K562 (cell line): ENCODE results near the gene MME. TPM values are rescaled to one million over a fixed set of nuclear protein-coding genes. Genes with fewer than 3 reads are reported as not detected.
A peak's percentile ranks its signal among the peaks of the same experiment; 100 is the strongest.

Source experiments
- ATAC-seq: fragments of 200-7000 bp; cut with Tn5 transposase; 3 replicates; pipeline ENCODE4 v1.9.1; 2020; ENCODE audit warnings: moderate library complexity
- BruUV-seq: library from RNA; stranded (reverse); fragments of 400-500 nt; replicated peaks from 2 replicates; lab custom pipeline; 2021; lab: Mats Ljungman, UMichigan
- CTCF ChIA-PET: fragments of 300-600 bp; formaldehyde crosslinking; extraction: SDS; loops from one replicate; lab custom pipeline; 2021; ENCODE audit warnings: low intra/inter-chr PET ratio; lab: Yijun Ruan, JAX
- POLR2A ChIA-PET: fragments of 300-600, 350-650 bp; sonication (Branson Sonifier 250); formaldehyde crosslinking; extraction: SDS; loops from one replicate; lab custom pipeline; 2021; ENCODE audit warnings: antibody characterized with exemption, inconsistent platforms; lab: Yijun Ruan, JAX
- DNase-seq, 4 experiments: peaks; one replicate each; pipeline versions ENCODE4 v3.0.0 to v3.0.0-alpha.2; 2011 to 2018; ENCODE audit warnings: low spot score in 3 of 4, mixed read lengths in 3 of 4; ENCODE audit errors: extremely low read depth in 1 of 4
- FAIRE-seq: peaks from 2 replicates; lab custom pipeline; 2011; peaks lifted over from hg19 to GRCh38; lab: Jason Lieb, UNC
- H2AFZ ChIP-seq: 2 replicates; pipeline ENCODE4 v1.6.0; 2011; ENCODE audit warnings: low read depth, low read length, control low read depth, inconsistent platforms
- H3K27ac ChIP-seq: fragments of 200-600 bp; 3 replicates; pipeline ENCODE4 v1.8.0; 2011; ENCODE audit warnings: low read depth, mild to moderate bottlenecking, control low read depth, inconsistent platforms, low read length, moderate library complexity, mixed read lengths; ENCODE audit errors: extremely low read depth
- H3K27me3 ChIP-seq, 2 experiments: fragments of 300-600 bp in 1 of 2; 2 replicates in 1 of 2; 3 replicates in 1 of 2; pipeline versions ENCODE4 v1.6.0 to v1.8.0; 2011; ENCODE audit warnings: inconsistent platforms in 2 of 2, low read length in 2 of 2, mild to moderate bottlenecking in 1 of 2, mixed read lengths in 1 of 2, moderate library complexity in 1 of 2; ENCODE audit not compliant: control insufficient read depth in 2 of 2, insufficient read depth in 2 of 2
- H3K36me3 ChIP-seq: fragments of 300-600 bp; 3 replicates; pipeline ENCODE4 v1.8.0; 2011; ENCODE audit warnings: mild to moderate bottlenecking, low read length, inconsistent platforms; ENCODE audit not compliant: control insufficient read depth, insufficient read depth
- H3K4me1 ChIP-seq, 2 experiments: fragments of 200-600 bp in 1 of 2; replicated peaks in 1 of 2; 2 replicates in 1 of 2; 3 replicates in 1 of 2; pipeline versions ENCODE4 v1.5.1 to v1.8.0; 2011; ENCODE audit warnings: inconsistent platforms in 2 of 2, low read length in 2 of 2, mild to moderate bottlenecking in 1 of 2, mixed read lengths in 1 of 2, moderate library complexity in 1 of 2; ENCODE audit not compliant: control insufficient read depth in 2 of 2, insufficient read depth in 2 of 2
- H3K4me2 ChIP-seq: 2 replicates; pipeline ENCODE4 v1.6.1; 2011; ENCODE audit warnings: low read length, control low read depth, inconsistent platforms, mixed read lengths; ENCODE audit not compliant: insufficient read depth
- H3K4me3 ChIP-seq: fragments of 200-600 bp; sonication (generic), shearing (Covaris generic); 2 replicates; pipeline ENCODE4 v1.5.1; 2016; ENCODE audit warnings: control low read depth, inconsistent platforms
- H3K79me2 ChIP-seq: fragments of 200-600 bp; 3 replicates; pipeline ENCODE4 v1.8.0; 2011; ENCODE audit warnings: low read length, inconsistent platforms; ENCODE audit not compliant: control insufficient read depth, insufficient read depth
- H3K9ac ChIP-seq, 2 experiments: 2 replicates each; pipeline versions ENCODE4 v1.6.0 to v1.6.1; 2011; ENCODE audit warnings: low read depth in 2 of 2, low read length in 2 of 2, control low read depth in 1 of 2, inconsistent platforms in 1 of 2, mild to moderate bottlenecking in 1 of 2, mixed read lengths in 1 of 2; ENCODE audit not compliant: insufficient read depth in 1 of 2
- H3K9me1 ChIP-seq: one replicate; pipeline ENCODE4 v1.6.0; 2011; ENCODE audit warnings: inconsistent platforms, mild to moderate bottlenecking, low read length, moderate library complexity; ENCODE audit not compliant: control insufficient read depth, insufficient read depth
- H3K9me3 ChIP-seq: replicated peaks from 2 replicates; pipeline ENCODE4 v1.5.1; 2011; ENCODE audit warnings: low read depth, low read length, inconsistent platforms; ENCODE audit not compliant: control insufficient read depth, insufficient read depth
- H4K20me1 ChIP-seq: replicated peaks from 2 replicates; pipeline ENCODE4 v1.6.1; 2011; ENCODE audit warnings: low read length, inconsistent platforms, mixed read lengths; ENCODE audit not compliant: control insufficient read depth, insufficient read depth
- CXXC5 ChIP-seq: fragments of 250-450 bp; sonication (Bioruptor Pico); IDR thresholded peaks from 2 replicates; pipeline ENCODE4 v1.8.0; 2022; ENCODE audit warnings: inconsistent platforms, mild to moderate bottlenecking, moderate library complexity
- E2F3 ChIP-seq: fragments of 250-450 bp; sonication (Bioruptor Pico); IDR thresholded peaks from 2 replicates; pipeline ENCODE4 v1.4.0; 2020; ENCODE audit warnings: mild to moderate bottlenecking
- EHMT2 ChIP-seq: fragments of 450-650 bp; IDR thresholded peaks from 2 replicates; pipeline ENCODE4 v1.6.1; 2018; ENCODE audit warnings: antibody characterized with exemption
- ELF4 ChIP-seq: fragments of 450-650 bp; formaldehyde crosslinking; IDR thresholded peaks from 2 replicates; pipeline ENCODE4 v1.4.0; 2022; ENCODE audit warnings: missing genetic modification characterization
- FIP1L1 ChIP-seq: fragments of 200-400 bp; formaldehyde crosslinking; IDR thresholded peaks from 2 replicates; pipeline ENCODE4 v1.6.1; 2018; ENCODE audit warnings: mild to moderate bottlenecking, low read depth, low read length; ENCODE audit not compliant: poor library complexity, severe bottlenecking
- MCM3 ChIP-seq: fragments of 450-650 bp; IDR thresholded peaks from 2 replicates; pipeline ENCODE4 v1.6.1; 2016
- MYNN ChIP-seq, 2 experiments: sonication (generic); formaldehyde crosslinking in 1 of 2; IDR thresholded peaks; 2 replicates each; pipeline versions ENCODE4 v1.5.0 to v1.6.1; 2016 to 2020; ENCODE audit warnings: antibody characterized with exemption in 1 of 2, missing genetic modification reagents in 1 of 2
- RBFOX2 ChIP-seq: fragments of 200-400 bp; formaldehyde crosslinking; IDR thresholded peaks from 2 replicates; pipeline ENCODE4 v1.6.1; 2017; ENCODE audit warnings: low read depth, mild to moderate bottlenecking, low read length, moderate library complexity
- SRF ChIP-seq, 2 experiments: fragments of 250-450, 450-650 bp in 1 of 2; sonication (Bioruptor Pico) in 1 of 2; sonication (generic) in 1 of 2; formaldehyde crosslinking; IDR thresholded peaks; 2 replicates each; pipeline versions ENCODE4 v1.5.0 to v1.5.1; 2020 to 2022; ENCODE audit warnings: mild to moderate bottlenecking in 1 of 2, missing genetic modification reagents in 1 of 2
- TOE1 ChIP-seq, 2 experiments: fragments of 450-650 bp in 1 of 2; sonication (generic) in 1 of 2; formaldehyde crosslinking in 1 of 2; IDR thresholded peaks; 2 replicates each; pipeline versions ENCODE4 v1.7.1 to v1.8.0; 2016 to 2022; ENCODE audit warnings: borderline replicate concordance in 2 of 2, mild to moderate bottlenecking in 2 of 2, antibody characterized with exemption in 1 of 2, inconsistent platforms in 1 of 2, low read depth in 1 of 2, missing genetic modification reagents in 1 of 2, moderate library complexity in 1 of 2
- ZNF766 ChIP-seq: fragments of 200-800 bp; sonication (Bioruptor generic); conservative IDR thresholded peaks from 2 replicates; pipeline ENCODE4 v1.6.1; 2016; ENCODE audit warnings: missing genetic modification characterization, missing compliant biosample characterization
- WGBS: fragments of 100-300 bp; shearing (Covaris generic); methylation state at CpG from one replicate; pipeline ENCODE4 v1.1.6; 2016; ENCODE audit warnings: low coverage, mixed read lengths; ENCODE audit not compliant: insufficient coverage; ENCODE audit errors: missing lambda C conversion rate; 5-methylcytosine and 5-hydroxymethylcytosine counted together
- in situ Hi-C: fragments of 300-500 bp; cut with MboI; formaldehyde crosslinking; loops from 4 replicates; pipeline ENCODE4 v1.15.0; 2018; ENCODE audit warnings: inconsistent platforms, mixed read lengths
- intact Hi-C: fragments of 100-400 bp; cut with micrococcal nuclease; formaldehyde crosslinking; loops from 2 replicates; pipeline ENCODE4 v1.14.2; 2022
- polyA plus RNA-seq, 8 experiments: library from polyadenylated mRNA; depleted of rRNA in 4 of 8; stranded (reverse) in 5 of 8; unstranded in 3 of 8; fragments of >200 nt; fragmentation: Nextera tagmentation in 2 of 8; fragmentation: Illumina TruSeq in 1 of 8; extraction: Ambion mirVana in 2 of 8; extraction: Trizol in 1 of 8; gene quantifications; 2 replicates each; pipeline versions ENCODE4 v1.2.1 to v1.2.3, GENCODE V29; 2011 to 2014; ENCODE audit warnings: inconsistent platforms in 1 of 8, missing spikeins in 1 of 8
- total RNA-seq, 7 experiments: library from RNA; depleted of rRNA in 6 of 7; stranded (reverse); fragments of >200 nt in 6 of 7; fragmentation: Illumina TruSeq in 2 of 7; extraction: Trizol in 2 of 7; gene quantifications; 2 replicates each; pipeline versions ENCODE4 v1.2.1 to v1.2.3, GENCODE V29; 2011 to 2021; ENCODE audit warnings: low replicate concordance in 1 of 7
- TF ChIP-seq, protein P1 (sequence below), 2 experiments: fragments of 450-650 bp; conservative IDR thresholded peaks; 2 replicates each; pipeline ENCODE4 v1.6.1; 2017; ENCODE audit warnings: mild to moderate bottlenecking in 2 of 2, moderate library complexity in 2 of 2
- TF ChIP-seq, protein P2 (sequence below): fragments of 450-650 bp; formaldehyde crosslinking; IDR thresholded peaks from 2 replicates; pipeline ENCODE4 v1.4.0; 2022; ENCODE audit warnings: missing genetic modification characterization

MME gene
- total and polyA plus RNA-seq, 9 of the 15 experiments (the other 6 are each of a cell fraction or from before 2014, with no cell fraction given), result 0.80 to 8.6 (median 2.5) TPM

DNA sequence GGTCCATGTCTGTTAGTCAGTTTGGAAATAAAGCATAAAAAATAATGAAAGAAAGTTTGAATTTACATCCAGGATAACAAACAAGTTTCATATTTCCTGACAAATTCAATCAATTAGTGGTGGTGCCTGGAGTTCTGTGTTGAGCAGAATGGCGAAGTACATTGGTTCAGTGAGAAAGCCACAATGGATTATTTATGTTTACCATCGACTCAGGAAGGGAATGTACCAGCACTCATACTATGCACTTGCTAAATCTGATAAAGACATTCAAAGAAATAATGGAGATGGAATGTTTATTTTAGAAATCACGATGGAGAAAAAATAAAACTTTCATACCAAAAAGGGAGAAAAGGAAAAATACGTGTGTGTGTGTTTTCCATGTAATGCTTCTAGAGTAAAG, 45.3 kb upstream of the MME start:
- Histone ChIP-seq H3K9ac (no peak overlapping the region), H4K20me1 (no peaks in the 10 kb centered on the region), H3K4me3 (no peak overlapping the region), H3K27ac (no peak overlapping the region), H3K9me1 (no peaks in the 10 kb centered on the region), H3K36me3 (no peaks in the 10 kb centered on the region), H3K9me3 (no peaks in the 10 kb centered on the region), H3K79me2 (no peaks in the 10 kb centered on the region), H3K4me2 (no peak overlapping the region), H3K4me1 (peaks cover 9 to 25% of the 10 kb centered on the region in 2 experiments), H3K27me3 (no peaks in the 10 kb centered on the region), H2AFZ (no peak overlapping the region)
- intact Hi-C loops (no loop called here), in situ Hi-C loops (no loop called here)
- CTCF ChIA-PET, result no interaction called here
- no peak for TF ChIP-seq FIP1L1
- TF ChIP-seq MCM3, result no peak
- TF ChIP-seq, protein P1, sequence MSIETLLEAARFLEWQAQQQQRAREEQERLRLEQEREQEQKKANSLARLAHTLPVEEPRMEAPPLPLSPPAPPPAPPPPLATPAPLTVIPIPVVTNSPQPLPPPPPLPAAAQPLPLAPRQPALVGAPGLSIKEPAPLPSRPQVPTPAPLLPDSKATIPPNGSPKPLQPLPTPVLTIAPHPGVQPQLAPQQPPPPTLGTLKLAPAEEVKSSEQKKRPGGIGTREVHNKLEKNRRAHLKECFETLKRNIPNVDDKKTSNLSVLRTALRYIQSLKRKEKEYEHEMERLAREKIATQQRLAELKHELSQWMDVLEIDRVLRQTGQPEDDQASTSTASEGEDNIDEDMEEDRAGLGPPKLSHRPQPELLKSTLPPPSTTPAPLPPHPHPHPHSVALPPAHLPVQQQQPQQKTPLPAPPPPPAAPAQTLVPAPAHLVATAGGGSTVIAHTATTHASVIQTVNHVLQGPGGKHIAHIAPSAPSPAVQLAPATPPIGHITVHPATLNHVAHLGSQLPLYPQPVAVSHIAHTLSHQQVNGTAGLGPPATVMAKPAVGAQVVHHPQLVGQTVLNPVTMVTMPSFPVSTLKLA (conservative IDR thresholded peaks at IDR 0.05), result no peak
- no peak for TF ChIP-seq E2F3 (CRISPR knock-in tag)
- ATAC-seq, result no peak
- BruUV-seq, result no TSS peak
- no peak for FAIRE-seq
- DNase-seq, result no peak
- POLR2A ChIA-PET, result no interaction called here
- 45% methylated on average over 4 of the region's 4 CpGs for WGBS

DNA sequence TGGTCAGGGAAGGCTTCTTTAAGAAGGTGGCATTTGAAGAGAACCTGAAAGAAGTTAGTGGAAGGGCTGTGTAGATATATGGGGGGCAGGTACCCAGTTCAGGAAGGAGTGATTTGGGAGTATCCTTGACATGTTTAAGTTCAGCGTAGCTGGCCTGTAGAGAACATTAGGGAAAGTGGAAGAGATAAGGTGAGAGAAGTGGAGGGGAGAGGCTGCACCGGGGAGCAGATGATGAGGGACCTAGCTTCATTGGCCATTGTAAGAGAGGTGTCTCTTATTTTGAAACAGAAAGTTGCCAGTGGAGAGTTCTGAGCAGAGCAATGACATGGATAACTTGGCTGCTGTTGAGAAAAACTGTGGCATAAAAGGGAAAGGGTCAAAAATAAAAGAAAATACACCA, 44.6 kb upstream of the MME start:
- peaks cover 9 to 25% of the 10 kb centered on the region in 2 experiments for H3K4me1 ChIP-seq
- no TSS peak for BruUV-seq
- no peaks in the 10 kb centered on the region for H3K79me2 ChIP-seq
- H3K9ac ChIP-seq, result no peak overlapping the region
- 3% methylated on average over 2 of the region's 2 CpGs for WGBS
- ATAC-seq (peak; percentile 55), FAIRE-seq (no peak), DNase-seq (peak in 2 of 4 experiments; percentile 30 to 45)
- H3K9me1 ChIP-seq, result no peaks in the 10 kb centered on the region
- no peaks in the 10 kb centered on the region for H4K20me1 ChIP-seq
- H3K4me3 ChIP-seq, result no peak overlapping the region
- 0 out of 2 replicates have a peak, but pooled peaks have one; percentile 30 for TF ChIP-seq EHMT2
- 0 out of 2 replicates have a peak, but pooled peaks have one; percentile 18 for TF ChIP-seq CXXC5
- TF ChIP-seq, protein P2, sequence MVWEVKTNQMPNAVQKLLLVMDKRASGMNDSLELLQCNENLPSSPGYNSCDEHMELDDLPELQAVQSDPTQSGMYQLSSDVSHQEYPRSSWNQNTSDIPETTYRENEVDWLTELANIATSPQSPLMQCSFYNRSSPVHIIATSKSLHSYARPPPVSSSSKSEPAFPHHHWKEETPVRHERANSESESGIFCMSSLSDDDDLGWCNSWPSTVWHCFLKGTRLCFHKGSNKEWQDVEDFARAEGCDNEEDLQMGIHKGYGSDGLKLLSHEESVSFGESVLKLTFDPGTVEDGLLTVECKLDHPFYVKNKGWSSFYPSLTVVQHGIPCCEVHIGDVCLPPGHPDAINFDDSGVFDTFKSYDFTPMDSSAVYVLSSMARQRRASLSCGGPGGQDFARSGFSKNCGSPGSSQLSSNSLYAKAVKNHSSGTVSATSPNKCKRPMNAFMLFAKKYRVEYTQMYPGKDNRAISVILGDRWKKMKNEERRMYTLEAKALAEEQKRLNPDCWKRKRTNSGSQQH (CRISPR knock-in tag), result 0 out of 2 replicates have a peak, but pooled peaks have one; percentile 21
- TF ChIP-seq MYNN (IDR thresholded peaks at IDR 0.05), result peak; percentile 99
- no peak; the same call in 1 of the 2 replicates for TF ChIP-seq MYNN (CRISPR knock-in tag; IDR thresholded peaks at IDR 0.05)
- 0 out of 2 replicates have a peak, but pooled peaks have one; percentile 22 for TF ChIP-seq TOE1 (IDR thresholded peaks at IDR 0.05; ENCODE audit: borderline replicate concordance)
- no peak for TF ChIP-seq TOE1 (CRISPR knock-in tag; IDR thresholded peaks at IDR 0.05; ENCODE audit: borderline replicate concordance, low read depth)
- peak; percentile 58; the same call in 1 of the 2 replicates for TF ChIP-seq ELF4 (CRISPR knock-in tag)
- no peak for TF ChIP-seq SRF (CRISPR knock-in tag; IDR thresholded peaks at IDR 0.05)
- no peak for TF ChIP-seq RBFOX2
- TF ChIP-seq ZNF766 (CRISPR knock-in tag), result 0 out of 2 replicates have a peak, but pooled peaks have one; percentile 22
- H2AFZ ChIP-seq, result peak overlapping the region; percentile 37; the same call in 1 of the 2 replicates
- H3K27ac ChIP-seq, result no peak overlapping the region
- no peaks in the 10 kb centered on the region for H3K27me3 ChIP-seq
- POLR2A ChIA-PET, result no interaction called here
- no peak overlapping the region for H3K4me2 ChIP-seq
- intact Hi-C loops (no loop called here), in situ Hi-C loops (no loop called here)
- CTCF ChIA-PET, result no interaction called here
- no peaks in the 10 kb centered on the region for H3K36me3 ChIP-seq
- H3K9me3 ChIP-seq, result no peaks in the 10 kb centered on the region
